ENCODE data around the gene CD81.
"Not testable (repeated sequence)": the region's sequence is repeated elsewhere in the genome, so short reads cannot be mapped to it uniquely, and the experiment has no call there.

GRCh38 chr11:2332569-2332968 lies 44.5 kb upstream of the CD81 start:
- TF ChIP-seq, protein P1, sequence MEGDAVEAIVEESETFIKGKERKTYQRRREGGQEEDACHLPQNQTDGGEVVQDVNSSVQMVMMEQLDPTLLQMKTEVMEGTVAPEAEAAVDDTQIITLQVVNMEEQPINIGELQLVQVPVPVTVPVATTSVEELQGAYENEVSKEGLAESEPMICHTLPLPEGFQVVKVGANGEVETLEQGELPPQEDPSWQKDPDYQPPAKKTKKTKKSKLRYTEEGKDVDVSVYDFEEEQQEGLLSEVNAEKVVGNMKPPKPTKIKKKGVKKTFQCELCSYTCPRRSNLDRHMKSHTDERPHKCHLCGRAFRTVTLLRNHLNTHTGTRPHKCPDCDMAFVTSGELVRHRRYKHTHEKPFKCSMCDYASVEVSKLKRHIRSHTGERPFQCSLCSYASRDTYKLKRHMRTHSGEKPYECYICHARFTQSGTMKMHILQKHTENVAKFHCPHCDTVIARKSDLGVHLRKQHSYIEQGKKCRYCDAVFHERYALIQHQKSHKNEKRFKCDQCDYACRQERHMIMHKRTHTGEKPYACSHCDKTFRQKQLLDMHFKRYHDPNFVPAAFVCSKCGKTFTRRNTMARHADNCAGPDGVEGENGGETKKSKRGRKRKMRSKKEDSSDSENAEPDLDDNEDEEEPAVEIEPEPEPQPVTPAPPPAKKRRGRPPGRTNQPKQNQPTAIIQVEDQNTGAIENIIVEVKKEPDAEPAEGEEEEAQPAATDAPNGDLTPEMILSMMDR (IDR thresholded peaks at IDR 0.05) = not testable (repeated sequence)
- not testable (repeated sequence) for TF ChIP-seq POLR2A (IDR thresholded peaks at IDR 0.05)

Measured in gastroesophageal sphincter (tissue), 3 donors.